Activated CD4-positive, alpha-beta T cell treated with anti-CD3 and anti-CD28 coated beads, Interleukin-2, amount 50 U/mL, for 4 hours (primary cell): ENCODE data around the gene MFAP4.
A peak's percentile ranks its signal among the peaks of the same experiment; 100 is the strongest.

ENCODE experiments used
- DNase-seq, 2 experiments: peaks; one replicate each; pipeline ENCODE4 v3.0.0-alpha.2; 2020

Gene MFAP4

DNA sequence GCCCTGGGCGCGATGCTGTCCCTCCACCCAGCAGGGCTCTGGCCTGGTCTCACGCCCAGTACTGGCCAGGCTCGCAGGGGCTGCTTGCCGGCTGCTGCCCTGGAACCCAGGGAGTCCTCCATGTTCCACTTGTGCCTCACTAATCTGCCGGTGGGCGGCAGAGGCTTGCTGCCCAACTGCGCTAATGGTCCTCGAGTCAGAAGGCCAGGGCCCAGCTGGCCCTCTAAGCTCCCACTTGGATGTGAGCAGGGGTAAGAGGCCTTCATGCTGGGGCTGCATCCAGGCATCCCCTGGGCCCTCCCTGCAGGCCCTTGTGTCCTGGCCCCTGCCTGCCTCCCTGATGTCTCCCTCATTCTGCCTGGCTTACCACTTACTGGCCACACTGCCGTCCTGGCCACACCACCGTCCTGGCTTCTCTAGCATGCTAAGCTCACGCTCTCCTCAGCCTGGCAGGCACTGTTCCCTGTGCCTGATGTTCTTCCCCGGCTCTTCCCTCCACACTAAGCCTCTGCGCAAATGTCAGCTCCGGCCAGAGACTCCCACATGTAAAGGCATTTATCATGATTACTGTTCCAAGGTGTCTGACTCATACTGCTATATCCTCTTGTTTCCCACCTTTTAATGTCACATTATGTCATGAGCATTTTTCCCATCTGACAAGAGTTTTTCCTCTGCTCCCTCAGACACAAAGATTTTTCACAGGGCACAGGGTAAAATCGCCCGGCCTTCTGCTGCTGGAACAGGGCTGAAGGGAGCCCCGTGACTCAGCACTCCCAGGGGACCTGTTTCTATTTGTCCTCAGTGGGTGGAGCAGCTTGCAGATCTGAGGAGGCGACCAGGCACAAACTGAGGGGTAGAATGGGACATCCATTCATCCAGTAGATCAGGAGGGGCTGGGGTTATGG is 40.4 kb downstream of the MFAP4 start:
- DNase-seq = no peak

GRCh38 chr17:19345486-19346350 is 41.3 kb downstream of the MFAP4 start:
- no peak for DNase-seq

GRCh38 chr17:19345067-19345460 is 41.9 kb downstream of the MFAP4 start:
- no peak for DNase-seq

DNA sequence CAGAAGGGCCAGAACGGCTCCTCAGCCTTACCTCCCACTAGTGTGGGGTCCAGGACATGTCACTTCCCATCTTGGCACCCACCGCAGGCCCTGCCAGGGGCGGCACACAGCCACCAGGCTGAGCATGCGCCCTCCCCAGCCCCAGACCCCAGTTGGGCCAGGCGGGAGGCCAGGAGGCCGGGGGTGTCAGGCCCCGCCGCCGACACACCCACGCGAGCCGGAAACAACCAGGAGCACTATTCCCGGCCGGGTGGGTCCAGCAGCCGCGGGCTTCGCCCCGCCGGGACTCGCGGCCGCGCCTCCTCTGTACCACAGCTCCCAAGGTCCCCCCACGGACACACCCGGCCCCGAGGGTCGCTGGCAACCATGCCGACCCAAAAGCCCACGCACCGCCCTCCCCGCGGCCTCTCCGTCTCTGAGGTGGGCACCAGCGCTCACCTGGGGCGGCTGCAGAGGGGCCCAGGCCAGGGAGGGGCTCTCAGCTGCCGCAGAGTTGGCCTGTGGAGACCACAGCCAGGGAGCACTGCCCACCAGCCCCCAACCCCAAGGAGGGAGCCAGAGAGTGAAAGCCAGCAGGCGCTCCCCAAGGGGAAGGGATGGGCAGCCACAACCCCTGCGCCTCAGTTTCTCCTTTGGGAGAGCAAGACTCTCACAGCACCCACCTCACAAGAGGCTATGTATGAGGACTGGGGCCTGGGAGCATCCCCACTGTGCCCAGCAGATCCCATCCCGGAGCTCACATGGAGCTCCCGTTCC is 42.5 kb downstream of the MFAP4 start:
- DNase-seq = no peak

GRCh38 chr17:19343671-19344151 is 43.3 kb downstream of the MFAP4 start:
- no peak for DNase-seq

- no peak for DNase-seq
Measured at GRCh38 chr17:19343256-19343630, 43.7 kb downstream of the MFAP4 start.

DNA sequence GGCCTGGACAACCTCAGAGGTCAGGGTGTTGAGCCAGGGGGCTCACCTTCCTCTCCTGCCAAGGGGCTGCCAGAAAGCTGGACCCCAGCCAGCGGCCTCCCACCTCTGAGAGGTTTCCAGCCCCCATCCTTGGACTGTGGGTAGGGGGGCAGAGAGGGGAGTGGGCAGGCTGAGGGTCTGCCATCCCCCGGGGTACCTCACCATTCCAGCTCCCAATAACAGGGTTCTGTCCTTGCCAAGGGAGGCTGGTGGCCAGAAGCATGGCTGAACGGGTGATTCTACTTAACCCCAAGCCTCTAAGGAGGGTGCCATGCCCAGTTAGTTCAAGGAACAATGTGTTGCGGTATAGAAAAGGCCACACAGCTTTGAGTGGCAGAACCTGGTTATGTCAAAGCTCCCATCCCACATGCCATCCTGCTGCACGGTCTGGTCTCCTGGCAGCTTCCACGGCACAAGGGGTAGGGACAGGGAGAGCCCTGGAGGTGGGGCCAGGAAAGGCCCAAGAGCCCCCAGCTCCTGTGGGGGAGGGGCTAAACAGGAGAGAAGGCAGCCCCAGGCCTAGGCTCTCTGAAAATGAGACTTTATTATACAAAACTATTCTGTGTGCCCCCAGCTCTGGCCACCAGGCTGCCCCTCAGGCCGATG is 44.3 kb downstream of the MFAP4 start:
- DNase-seq = no peak

- no peak for DNase-seq
Measured at GRCh38 chr17:19341641-19342610, 45.1 kb downstream of the MFAP4 start.

DNA sequence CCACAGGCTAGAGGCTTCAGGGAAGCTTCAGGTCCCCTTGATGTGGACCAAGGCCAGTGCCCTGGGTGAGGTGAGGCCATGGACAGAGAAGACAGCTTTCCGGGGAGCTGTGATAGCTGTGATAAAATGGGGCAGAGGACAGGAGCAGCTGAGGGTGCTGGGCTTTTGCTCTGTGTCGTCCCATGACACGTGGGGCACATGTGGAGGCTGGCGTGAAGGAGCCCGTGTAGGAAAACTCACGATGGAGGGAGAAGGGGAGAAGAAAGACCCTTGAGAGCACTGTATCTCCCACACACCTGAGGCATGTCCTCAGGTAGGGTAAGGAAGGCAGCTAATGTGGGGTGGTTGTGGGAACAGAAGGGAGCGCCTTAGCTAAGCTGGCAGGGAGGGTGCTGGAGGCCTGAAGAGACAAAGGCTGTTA is 45.8 kb downstream of the MFAP4 start:
- DNase-seq = no peak

DNA sequence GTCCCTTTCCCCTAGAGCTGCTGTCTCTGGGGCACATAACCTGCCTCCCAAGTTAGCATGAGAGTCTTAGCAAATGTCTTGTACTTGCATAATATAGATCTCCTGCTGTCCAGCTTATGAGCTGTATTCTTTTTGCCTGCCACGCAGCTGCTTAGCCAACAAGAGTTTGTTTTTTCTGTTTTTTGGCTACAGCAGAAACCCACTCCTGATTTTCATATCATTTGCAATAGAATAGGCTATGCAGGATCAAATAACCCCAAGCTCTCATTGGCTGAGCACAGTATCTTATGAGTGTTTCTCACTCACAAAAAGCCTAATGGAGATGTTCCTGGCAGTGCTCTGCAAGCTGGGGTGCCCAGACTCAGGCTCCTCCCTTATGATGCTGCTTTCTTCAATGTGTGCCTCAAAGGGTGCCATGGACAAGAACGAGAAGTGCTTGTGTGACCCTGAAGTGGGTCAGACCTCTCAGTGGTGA is 47.6 kb downstream of the MFAP4 start:
- DNase-seq = no peak

- DNase-seq = peak; percentile 58 to 61
Measured at GRCh38 chr17:19338031-19338990, 48.7 kb downstream of the MFAP4 start.

DNA sequence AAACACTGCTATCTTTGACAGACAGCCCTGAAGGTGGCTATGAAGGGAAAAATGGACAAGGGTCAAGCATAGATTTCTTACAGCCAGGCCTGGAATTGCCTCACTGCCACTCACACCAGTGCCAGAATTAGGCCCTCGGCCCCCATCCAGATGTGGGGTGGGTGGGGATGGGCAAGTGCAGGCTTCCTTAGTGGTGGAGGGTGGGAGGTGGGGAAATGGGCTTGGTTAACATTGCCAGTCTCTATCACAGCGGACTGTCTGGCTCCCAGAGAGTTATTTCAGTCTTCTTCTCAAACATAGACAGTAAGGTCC is 49.3 kb downstream of the MFAP4 start:
- DNase-seq = no peak

GRCh38 chr17:19336938-19337711 is 49.9 kb downstream of the MFAP4 start:
- DNase-seq = no peak

- DNase-seq = no peak
Measured at GRCh38 chr17:19335951-19336631, 50.9 kb downstream of the MFAP4 start.

DNA sequence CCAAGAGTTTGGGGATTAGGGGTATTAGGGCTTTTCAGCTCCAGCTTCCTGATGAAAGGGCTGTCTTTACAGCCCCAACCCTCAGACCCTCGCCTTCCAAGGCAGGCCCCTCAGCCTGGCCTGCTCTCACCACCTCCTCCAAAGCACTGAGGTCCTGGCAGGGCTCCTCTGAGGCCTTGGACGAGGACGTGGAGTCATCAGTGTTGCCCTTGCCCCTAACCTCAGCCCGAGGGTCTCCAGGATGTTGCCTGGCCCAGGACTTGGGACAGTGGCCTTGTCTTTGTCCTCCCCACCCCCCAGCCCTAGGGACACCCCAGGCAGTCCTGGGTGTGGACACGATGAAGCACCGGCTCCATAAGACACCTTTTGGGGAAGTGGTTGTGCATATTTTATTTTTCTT is 52.7 kb downstream of the MFAP4 start:
- no peak for DNase-seq

DNA sequence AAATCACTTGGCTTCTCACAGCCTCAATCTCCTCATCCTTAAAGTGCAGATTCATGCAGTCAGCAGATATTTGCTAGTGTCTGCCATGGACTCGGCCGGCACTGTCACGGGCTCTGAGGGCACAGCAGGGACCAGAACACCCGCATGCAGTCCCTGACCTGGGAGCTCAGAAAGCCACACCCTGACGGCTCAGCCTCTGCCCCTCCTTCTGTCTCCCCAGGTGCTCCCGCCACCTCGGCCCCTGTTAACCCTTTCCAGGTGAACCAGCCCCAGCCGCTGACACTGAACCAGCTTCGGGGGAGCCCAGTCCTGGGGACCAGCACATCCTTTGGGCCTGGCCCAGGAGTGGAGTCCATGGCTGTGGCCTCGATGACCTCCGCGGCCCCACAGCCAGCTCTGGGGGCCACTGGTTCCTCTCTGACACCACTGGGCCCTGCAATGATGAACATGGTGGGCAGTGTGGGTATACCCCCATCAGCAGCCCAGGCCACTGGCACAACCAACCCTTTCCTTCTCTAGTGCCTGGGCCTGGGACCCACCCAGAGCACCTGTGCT is 53.2 kb downstream of the MFAP4 start:
- DNase-seq = no peak
